ENCODE results near the gene THAP11. TPM values are rescaled to one million over a fixed set of nuclear protein-coding genes. Genes with fewer than 3 reads are reported as not detected.
A peak's percentile ranks its signal among the peaks of the same experiment; 100 is the strongest.
"Not testable (repeated sequence)": the region's sequence is repeated elsewhere in the genome, so short reads cannot be mapped to it uniquely, and the experiment has no call there.

THAP11 gene
- total and polyA plus RNA-seq, 2 experiments from 2014 or later, result 23.6 to 37.9 TPM

- 96% methylated on average over 6 of the region's 6 CpGs for WGBS, 2 experiments (ENCODE audit: low coverage in 1 of 2, low lambda C conversion rate in 2 of 2, missing lambda C conversion rate in 2 of 2)
Measured at GRCh38 chr16:67861877-67862276, 19.8 kb downstream of the THAP11 start.

GRCh38 chr16:67862623-67863583 lies 20.8 kb downstream of the THAP11 start:
- Histone ChIP-seq H2AFZ (no peak overlapping the region), H3K9ac (peak overlapping the region; percentile 62), H3K36me3 (ENCODE audit: low read depth) (peaks cover 26% of the 10 kb centered on the region; the same call in 1 of the 2 replicates), H3K9me2 (ENCODE audit: insufficient read depth) (no peaks in the 10 kb centered on the region), H3K4me3 (no peak overlapping the region), H3K79me2 (ENCODE audit: insufficient read depth) (peaks cover 99% of the 10 kb centered on the region), H3K9me3 (ENCODE audit: low read depth) (no peaks in the 10 kb centered on the region), H3K4me1 (ENCODE audit: insufficient read depth) (peaks cover 48% of the 10 kb centered on the region), H3K4me2 (ENCODE audit: unreplicated experiment) (peak overlapping the region; percentile 54), H3K27ac (peak overlapping the region; percentile 94), H3F3A (ENCODE audit: insufficient read depth) (peaks cover 45% of the 10 kb centered on the region), H3K27me3 (replicated peaks; ENCODE audit: insufficient read depth) (no peaks in the 10 kb centered on the region), H4K20me1 (ENCODE audit: insufficient read depth) (peaks cover 12% of the 10 kb centered on the region; the same call in 1 of the 2 replicates)
- 59 to 61% methylated on average over 11 of the region's 11 CpGs for WGBS, 2 experiments (ENCODE audit: low coverage in 1 of 2, low lambda C conversion rate in 2 of 2, missing lambda C conversion rate in 2 of 2)
- in situ Hi-C loops (cut with MboI), result no loop called here
- peak; percentile 87 for DNase-seq
- TF ChIP-seq EZH2 (IDR thresholded peaks at IDR 0.05; ENCODE audit: insufficient read depth, poor library complexity, severe bottlenecking) (no peak), EZH2phosphoT487 (IDR thresholded peaks at IDR 0.05; ENCODE audit: insufficient read depth, low read depth) (no peak)

More at GRCh38 chr16:67861877-67862276, 19.8 kb downstream of the THAP11 start:
- Histone ChIP-seq H3K36me3 (ENCODE audit: low read depth) (peaks cover 15% of the 10 kb centered on the region; the same call in 1 of the 2 replicates), H3K4me1 (ENCODE audit: insufficient read depth) (peaks cover 56% of the 10 kb centered on the region), H3K9me3 (ENCODE audit: low read depth) (no peaks in the 10 kb centered on the region), H2AFZ (no peak overlapping the region), H3K9ac (peak overlapping the region; percentile 75), H3K27ac (peak overlapping the region; percentile 94), H3F3A (ENCODE audit: insufficient read depth) (peaks cover 52% of the 10 kb centered on the region), H3K9me2 (ENCODE audit: insufficient read depth) (no peaks in the 10 kb centered on the region), H3K79me2 (ENCODE audit: insufficient read depth) (peaks cover 96% of the 10 kb centered on the region), H3K27me3 (replicated peaks; ENCODE audit: insufficient read depth) (no peaks in the 10 kb centered on the region), H4K20me1 (ENCODE audit: insufficient read depth) (peaks cover 12% of the 10 kb centered on the region; the same call in 1 of the 2 replicates), H3K4me2 (ENCODE audit: unreplicated experiment) (peak overlapping the region; percentile 65), H3K4me3 (no peak overlapping the region)
- TF ChIP-seq EZH2 (IDR thresholded peaks at IDR 0.05; ENCODE audit: insufficient read depth, poor library complexity, severe bottlenecking) (no peak), EZH2phosphoT487 (IDR thresholded peaks at IDR 0.05; ENCODE audit: insufficient read depth, low read depth) (no peak)
- DNase-seq, result no peak
- in situ Hi-C loops (cut with MboI), result no loop called here

- H3K4me2 ChIP-seq (ENCODE audit: unreplicated experiment); H3K9me2 ChIP-seq (ENCODE audit: insufficient read depth); in situ Hi-C loops (cut with MboI); H3K9me3 ChIP-seq (ENCODE audit: low read depth); H3K4me3 ChIP-seq; H3K27me3 ChIP-seq (replicated peaks; ENCODE audit: insufficient read depth); H2AFZ ChIP-seq; DNase-seq: not testable (repeated sequence)
- peaks cover 35% of the 10 kb centered on the region for H3F3A ChIP-seq (ENCODE audit: insufficient read depth)
- H3K27ac ChIP-seq, result peak overlapping the region; percentile 94
- H4K20me1 ChIP-seq (ENCODE audit: insufficient read depth), result peaks cover 12% of the 10 kb centered on the region; the same call in 1 of the 2 replicates
- 92% methylated on average over 5 to 6 of the region's 6 CpGs for WGBS, 2 experiments (ENCODE audit: low coverage in 1 of 2, low lambda C conversion rate in 2 of 2, missing lambda C conversion rate in 2 of 2)
- H3K4me1 ChIP-seq (ENCODE audit: insufficient read depth), result peaks cover 39% of the 10 kb centered on the region
- H3K79me2 ChIP-seq (ENCODE audit: insufficient read depth), result peaks cover 100% of the 10 kb centered on the region
- H3K36me3 ChIP-seq (ENCODE audit: low read depth), result peaks cover 28% of the 10 kb centered on the region; the same call in 1 of the 2 replicates
- peak overlapping the region; percentile 62; the same call in 1 of the 2 replicates for H3K9ac ChIP-seq
Measured at GRCh38 chr16:67864044-67864443, 21.9 kb downstream of the THAP11 start.

- Histone ChIP-seq H3F3A (ENCODE audit: insufficient read depth) (peaks cover 35% of the 10 kb centered on the region), H2AFZ (no peak overlapping the region), H3K4me2 (ENCODE audit: unreplicated experiment) (no peak overlapping the region), H3K9me2 (ENCODE audit: insufficient read depth) (no peaks in the 10 kb centered on the region), H3K4me1 (ENCODE audit: insufficient read depth) (peaks cover 39% of the 10 kb centered on the region), H3K9me3 (ENCODE audit: low read depth) (no peaks in the 10 kb centered on the region), H3K4me3 (no peak overlapping the region), H3K27me3 (replicated peaks; ENCODE audit: insufficient read depth) (no peaks in the 10 kb centered on the region), H3K27ac (no peak overlapping the region), H3K9ac (no peak overlapping the region), H3K36me3 (ENCODE audit: low read depth) (peaks cover 29% of the 10 kb centered on the region; the same call in 1 of the 2 replicates), H4K20me1 (ENCODE audit: insufficient read depth) (peaks cover 12% of the 10 kb centered on the region; the same call in 1 of the 2 replicates), H3K79me2 (ENCODE audit: insufficient read depth) (peaks cover 95% of the 10 kb centered on the region)
- TF ChIP-seq EZH2 (IDR thresholded peaks at IDR 0.05; ENCODE audit: insufficient read depth, poor library complexity, severe bottlenecking) (no peak), EZH2phosphoT487 (IDR thresholded peaks at IDR 0.05; ENCODE audit: insufficient read depth, low read depth) (no peak)
- no peak for DNase-seq
- in situ Hi-C loops (cut with MboI), result no loop called here
- WGBS, 2 experiments (ENCODE audit: low coverage in 1 of 2, low lambda C conversion rate in 2 of 2, missing lambda C conversion rate in 2 of 2), result 76 to 95% methylated on average over 2 of the region's 2 CpGs
Measured at GRCh38 chr16:67864594-67864993, 22.5 kb downstream of the THAP11 start.

Data from GM23248 (cell line).